K562 (cell line): ENCODE results near the gene SLAMF6. TPM values are rescaled to one million over a fixed set of nuclear protein-coding genes. Genes with fewer than 3 reads are reported as not detected.
A peak's percentile ranks its signal among the peaks of the same experiment; 100 is the strongest.

Experiments
- ATAC-seq: fragments of 200-7000 bp; cut with Tn5 transposase; 3 replicates; pipeline ENCODE4 v1.9.1; 2020; ENCODE audit warnings: moderate library complexity
- BruUV-seq: library from RNA; stranded (reverse); fragments of 400-500 nt; replicated peaks from 2 replicates; lab custom pipeline; 2021; lab: Mats Ljungman, UMichigan
- CTCF ChIA-PET: fragments of 300-600 bp; formaldehyde crosslinking; extraction: SDS; loops from one replicate; lab custom pipeline; 2021; ENCODE audit warnings: low intra/inter-chr PET ratio; lab: Yijun Ruan, JAX
- POLR2A ChIA-PET: fragments of 300-600, 350-650 bp; sonication (Branson Sonifier 250); formaldehyde crosslinking; extraction: SDS; loops from one replicate; lab custom pipeline; 2021; ENCODE audit warnings: antibody characterized with exemption, inconsistent platforms; lab: Yijun Ruan, JAX
- DNase-seq, 4 experiments: peaks; one replicate each; pipeline versions ENCODE4 v3.0.0 to v3.0.0-alpha.2; 2011 to 2018; ENCODE audit warnings: low spot score in 3 of 4, mixed read lengths in 3 of 4; ENCODE audit errors: extremely low read depth in 1 of 4
- FAIRE-seq: peaks from 2 replicates; lab custom pipeline; 2011; peaks lifted over from hg19 to GRCh38; lab: Jason Lieb, UNC
- H2AFZ ChIP-seq: 2 replicates; pipeline ENCODE4 v1.6.0; 2011; ENCODE audit warnings: low read depth, low read length, control low read depth, inconsistent platforms
- H3K27ac ChIP-seq: fragments of 200-600 bp; 3 replicates; pipeline ENCODE4 v1.8.0; 2011; ENCODE audit warnings: low read depth, mild to moderate bottlenecking, control low read depth, inconsistent platforms, low read length, moderate library complexity, mixed read lengths; ENCODE audit errors: extremely low read depth
- H3K27me3 ChIP-seq, 2 experiments: fragments of 300-600 bp in 1 of 2; 2 replicates in 1 of 2; 3 replicates in 1 of 2; pipeline versions ENCODE4 v1.6.0 to v1.8.0; 2011; ENCODE audit warnings: inconsistent platforms in 2 of 2, low read length in 2 of 2, mild to moderate bottlenecking in 1 of 2, mixed read lengths in 1 of 2, moderate library complexity in 1 of 2; ENCODE audit not compliant: control insufficient read depth in 2 of 2, insufficient read depth in 2 of 2
- H3K36me3 ChIP-seq: fragments of 300-600 bp; 3 replicates; pipeline ENCODE4 v1.8.0; 2011; ENCODE audit warnings: mild to moderate bottlenecking, low read length, inconsistent platforms; ENCODE audit not compliant: control insufficient read depth, insufficient read depth
- H3K4me1 ChIP-seq, 2 experiments: fragments of 200-600 bp in 1 of 2; replicated peaks in 1 of 2; 2 replicates in 1 of 2; 3 replicates in 1 of 2; pipeline versions ENCODE4 v1.5.1 to v1.8.0; 2011; ENCODE audit warnings: inconsistent platforms in 2 of 2, low read length in 2 of 2, mild to moderate bottlenecking in 1 of 2, mixed read lengths in 1 of 2, moderate library complexity in 1 of 2; ENCODE audit not compliant: control insufficient read depth in 2 of 2, insufficient read depth in 2 of 2
- H3K4me2 ChIP-seq: 2 replicates; pipeline ENCODE4 v1.6.1; 2011; ENCODE audit warnings: low read length, control low read depth, inconsistent platforms, mixed read lengths; ENCODE audit not compliant: insufficient read depth
- H3K4me3 ChIP-seq: fragments of 200-600 bp; sonication (generic), shearing (Covaris generic); 2 replicates; pipeline ENCODE4 v1.5.1; 2016; ENCODE audit warnings: control low read depth, inconsistent platforms
- H3K79me2 ChIP-seq: fragments of 200-600 bp; 3 replicates; pipeline ENCODE4 v1.8.0; 2011; ENCODE audit warnings: low read length, inconsistent platforms; ENCODE audit not compliant: control insufficient read depth, insufficient read depth
- H3K9ac ChIP-seq, 2 experiments: 2 replicates each; pipeline versions ENCODE4 v1.6.0 to v1.6.1; 2011; ENCODE audit warnings: low read depth in 2 of 2, low read length in 2 of 2, control low read depth in 1 of 2, inconsistent platforms in 1 of 2, mild to moderate bottlenecking in 1 of 2, mixed read lengths in 1 of 2; ENCODE audit not compliant: insufficient read depth in 1 of 2
- H3K9me1 ChIP-seq: one replicate; pipeline ENCODE4 v1.6.0; 2011; ENCODE audit warnings: inconsistent platforms, mild to moderate bottlenecking, low read length, moderate library complexity; ENCODE audit not compliant: control insufficient read depth, insufficient read depth
- H3K9me3 ChIP-seq: replicated peaks from 2 replicates; pipeline ENCODE4 v1.5.1; 2011; ENCODE audit warnings: low read depth, low read length, inconsistent platforms; ENCODE audit not compliant: control insufficient read depth, insufficient read depth
- H4K20me1 ChIP-seq: replicated peaks from 2 replicates; pipeline ENCODE4 v1.6.1; 2011; ENCODE audit warnings: low read length, inconsistent platforms, mixed read lengths; ENCODE audit not compliant: control insufficient read depth, insufficient read depth
- CAMTA2 ChIP-seq: fragments of 250-450 bp; sonication (Bioruptor Pico); conservative IDR thresholded peaks from 2 replicates; pipeline ENCODE4 v1.5.1; 2022
- CCAR2 ChIP-seq: fragments of 200-400 bp; formaldehyde crosslinking; IDR thresholded peaks from 2 replicates; pipeline ENCODE4 v1.6.1; 2017; ENCODE audit warnings: mild to moderate bottlenecking, low read depth, low read length
- KLF10 ChIP-seq: fragments of 250-450 bp; sonication (Bioruptor Pico); IDR thresholded peaks from 2 replicates; pipeline ENCODE4 v1.6.1; 2021; ENCODE audit warnings: matching md5 sums
- KLF6 ChIP-seq: fragments of 250-450 bp; sonication (Bioruptor Pico); IDR thresholded peaks from 2 replicates; pipeline ENCODE4 v1.4.0; 2020; ENCODE audit warnings: mild to moderate bottlenecking, moderate library complexity, borderline replicate concordance
- MCM7 ChIP-seq, 2 experiments: fragments of 450-650 bp; IDR thresholded peaks; 2 replicates each; pipeline ENCODE4 v1.6.1; 2016 to 2018
- MTA2 ChIP-seq: fragments of 450-650 bp; IDR thresholded peaks from 2 replicates; pipeline ENCODE4 v1.6.1; 2016; ENCODE audit warnings: low read depth
- PYGO2 ChIP-seq: fragments of 450-650 bp; IDR thresholded peaks from 2 replicates; pipeline ENCODE4 v1.6.1; 2016; ENCODE audit warnings: mild to moderate bottlenecking, missing genetic modification characterization, moderate library complexity, missing compliant biosample characterization
- SMAD3 ChIP-seq: fragments of 450-650 bp; formaldehyde crosslinking; conservative IDR thresholded peaks from 2 replicates; pipeline ENCODE4 v1.4.0; 2020; ENCODE audit warnings: mild to moderate bottlenecking
- SMARCA5 ChIP-seq: fragments of 450-650 bp; IDR thresholded peaks from 2 replicates; pipeline ENCODE4 v1.6.1; 2016
- U2AF1 ChIP-seq: fragments of 200-400 bp; formaldehyde crosslinking; optimal IDR thresholded peaks from 2 replicates; pipeline ENCODE3; 2017; ENCODE audit warnings: mild to moderate bottlenecking, low read depth, low read length, moderate library complexity
- UBTF ChIP-seq, 2 experiments: IDR thresholded peaks; 2 replicates each; pipeline ENCODE4 v1.6.1; 2012; ENCODE audit warnings: improper control_type of control experiment in 2 of 2, low read depth in 2 of 2, low read length in 2 of 2, borderline replicate concordance in 1 of 2
- ZNF12 ChIP-seq: sonication (generic); formaldehyde crosslinking; IDR thresholded peaks from 2 replicates; pipeline ENCODE4 v1.4.0; 2020; ENCODE audit warnings: mild to moderate bottlenecking, missing genetic modification reagents
- ZNF232 ChIP-seq: sonication (generic); formaldehyde crosslinking; IDR thresholded peaks from 2 replicates; pipeline ENCODE4 v1.8.0; 2022; ENCODE audit warnings: mild to moderate bottlenecking, missing genetic modification reagents
- ZNF311 ChIP-seq: fragments of 250-450 bp; sonication (Bioruptor Pico); IDR thresholded peaks from 2 replicates; pipeline ENCODE4 v1.4.0; 2020; ENCODE audit warnings: mild to moderate bottlenecking, moderate library complexity
- ZNF347 ChIP-seq: fragments of 450-650 bp; formaldehyde crosslinking; IDR thresholded peaks from 2 replicates; pipeline ENCODE4 v1.4.0; 2020; ENCODE audit warnings: low read depth, mild to moderate bottlenecking, moderate library complexity
- WGBS: fragments of 100-300 bp; shearing (Covaris generic); methylation state at CpG from one replicate; pipeline ENCODE4 v1.1.6; 2016; ENCODE audit warnings: low coverage, mixed read lengths; ENCODE audit not compliant: insufficient coverage; ENCODE audit errors: missing lambda C conversion rate; 5-methylcytosine and 5-hydroxymethylcytosine counted together
- in situ Hi-C: fragments of 300-500 bp; cut with MboI; formaldehyde crosslinking; loops from 4 replicates; pipeline ENCODE4 v1.15.0; 2018; ENCODE audit warnings: inconsistent platforms, mixed read lengths
- intact Hi-C: fragments of 100-400 bp; cut with micrococcal nuclease; formaldehyde crosslinking; loops from 2 replicates; pipeline ENCODE4 v1.14.2; 2022
- polyA plus RNA-seq, 8 experiments: library from polyadenylated mRNA; depleted of rRNA in 4 of 8; stranded (reverse) in 5 of 8; unstranded in 3 of 8; fragments of >200 nt; fragmentation: Nextera tagmentation in 2 of 8; fragmentation: Illumina TruSeq in 1 of 8; extraction: Ambion mirVana in 2 of 8; extraction: Trizol in 1 of 8; gene quantifications; 2 replicates each; pipeline versions ENCODE4 v1.2.1 to v1.2.3, GENCODE V29; 2011 to 2014; ENCODE audit warnings: inconsistent platforms in 1 of 8, missing spikeins in 1 of 8
- total RNA-seq, 7 experiments: library from RNA; depleted of rRNA in 6 of 7; stranded (reverse); fragments of >200 nt in 6 of 7; fragmentation: Illumina TruSeq in 2 of 7; extraction: Trizol in 2 of 7; gene quantifications; 2 replicates each; pipeline versions ENCODE4 v1.2.1 to v1.2.3, GENCODE V29; 2011 to 2021; ENCODE audit warnings: low replicate concordance in 1 of 7
- TF ChIP-seq, protein P1 (sequence below): fragments of 450-650 bp; IDR thresholded peaks from one replicate; pipeline ENCODE4 v1.6.1; 2018; ENCODE audit warnings: mild to moderate bottlenecking, moderate library complexity; ENCODE audit not compliant: partially characterized antibody

Gene SLAMF6
- total and polyA plus RNA-seq, 9 of the 15 experiments (the other 6 are each of a cell fraction or from before 2014, with no cell fraction given), result 0.56 to 4.8 (median 1.1) TPM

GRCh38 chr1:160539684-160539989, 16.6 kb upstream of the SLAMF6 start (continued):
- TF ChIP-seq, protein P1, sequence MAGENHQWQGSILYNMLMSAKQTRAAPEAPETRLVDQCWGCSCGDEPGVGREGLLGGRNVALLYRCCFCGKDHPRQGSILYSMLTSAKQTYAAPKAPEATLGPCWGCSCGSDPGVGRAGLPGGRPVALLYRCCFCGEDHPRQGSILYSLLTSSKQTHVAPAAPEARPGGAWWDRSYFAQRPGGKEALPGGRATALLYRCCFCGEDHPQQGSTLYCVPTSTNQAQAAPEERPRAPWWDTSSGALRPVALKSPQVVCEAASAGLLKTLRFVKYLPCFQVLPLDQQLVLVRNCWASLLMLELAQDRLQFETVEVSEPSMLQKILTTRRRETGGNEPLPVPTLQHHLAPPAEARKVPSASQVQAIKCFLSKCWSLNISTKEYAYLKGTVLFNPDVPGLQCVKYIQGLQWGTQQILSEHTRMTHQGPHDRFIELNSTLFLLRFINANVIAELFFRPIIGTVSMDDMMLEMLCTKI, result no peak
- no peak for TF ChIP-seq CAMTA2 (CRISPR knock-in tag)
- 0 out of 2 replicates have a peak, but pooled peaks have one; percentile 12 for TF ChIP-seq KLF6 (CRISPR knock-in tag)
- no peak for TF ChIP-seq U2AF1
- 0 out of 2 replicates have a peak, but pooled peaks have one; percentile 60 for TF ChIP-seq SMARCA5
- TF ChIP-seq MTA2, result no peak

DNA sequence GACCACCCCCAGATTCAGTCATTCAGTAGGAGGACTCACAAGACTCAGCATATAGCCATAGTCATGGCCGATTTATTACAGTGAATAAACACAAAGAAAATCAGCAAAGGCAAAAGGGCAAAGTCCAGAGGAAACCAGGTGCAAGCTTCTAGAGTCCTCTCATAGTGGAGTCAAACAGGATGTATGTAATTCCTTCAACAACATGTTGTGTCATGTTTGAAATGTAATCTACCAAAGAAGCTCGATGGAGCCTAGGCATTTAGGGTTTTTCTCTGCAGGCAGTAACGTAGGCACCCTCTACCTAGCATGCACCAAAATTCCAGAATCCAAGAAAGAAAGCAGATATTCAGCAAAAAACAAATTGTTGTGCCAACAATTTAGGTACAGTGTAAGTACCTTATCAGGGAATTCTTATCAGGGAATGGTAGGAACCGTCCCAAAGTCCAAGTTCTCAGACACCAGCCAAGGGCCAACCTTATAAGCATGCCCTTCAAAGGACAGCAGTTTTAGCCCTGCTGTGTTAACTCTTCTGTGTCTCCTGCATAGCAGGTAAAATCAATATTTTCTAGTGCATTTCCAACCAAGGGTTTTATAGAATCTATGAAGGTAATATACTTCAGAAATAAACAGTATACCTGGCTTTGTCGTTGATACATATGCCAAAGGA, 16.1 kb upstream of the SLAMF6 start:
- ChIA-PET CTCF (no interaction called here), POLR2A (interaction anchor here (1.0 to 2.8 kb wide), 3 partner anchors 10 to 27 kb away, joined by 3 to 18 read pairs (median 15); no protein-coding TSS in a partner anchor)
- ATAC-seq, result no peak
- H3K9ac ChIP-seq, result peak overlapping the region in 1 of 2 experiments; percentile 81; a peak in 2 of 4 replicates
- H3K4me1 ChIP-seq, result peaks cover 22 to 47% of the 10 kb centered on the region in 2 experiments
- H3K27ac ChIP-seq, result peak overlapping the region; percentile 93
- 23% methylated on average over 5 of the region's 5 CpGs for WGBS
- no peaks in the 10 kb centered on the region for H3K27me3 ChIP-seq
- peak overlapping the region; percentile 88 for H2AFZ ChIP-seq
- peaks cover 34% of the 10 kb centered on the region for H3K9me3 ChIP-seq
- H3K9me1 ChIP-seq, result no peaks in the 10 kb centered on the region
- H3K36me3 ChIP-seq, result no peaks in the 10 kb centered on the region; the same call in 1 of the 3 replicates
- H3K4me3 ChIP-seq, result no peak overlapping the region
- no TSS peak for BruUV-seq
- no peaks in the 10 kb centered on the region for H3K79me2 ChIP-seq
- in situ Hi-C loops (no loop called here), intact Hi-C loops (no loop called here)
- peak; percentile 32 for FAIRE-seq
- peak in 1 of 4 experiments; percentile 23 for DNase-seq
- H4K20me1 ChIP-seq, result no peaks in the 10 kb centered on the region
- peak overlapping the region; percentile 72 for H3K4me2 ChIP-seq
- TF ChIP-seq ZNF232 (CRISPR knock-in tag), result no peak
- TF ChIP-seq SMAD3 (CRISPR knock-in tag), result no peak
- no peak for TF ChIP-seq ZNF12 (CRISPR knock-in tag)
- TF ChIP-seq PYGO2 (tag), result peak; percentile 35; the same call in 1 of the 2 replicates
- no peak for TF ChIP-seq ZNF311 (CRISPR knock-in tag)
- 0 out of 2 replicates have a peak, but pooled peaks have one; percentile 41 for TF ChIP-seq ZNF347 (CRISPR knock-in tag)
- 0 out of 4 replicates have a peak, but pooled peaks of 1 of the 2 experiments have one; percentile 10 for TF ChIP-seq UBTF (IDR thresholded peaks at IDR 0.05; ENCODE audit: borderline replicate concordance in 1 of 2, low read depth in 2 of 2, low read length in 2 of 2)
- no peak for TF ChIP-seq CCAR2
- no peak for TF ChIP-seq MCM7 (IDR thresholded peaks at IDR 0.05)
- no peak for TF ChIP-seq KLF10 (CRISPR knock-in tag)
